H1 (cell line): ENCODE data around the gene PSMF1. TPM values are rescaled to one million over a fixed set of nuclear protein-coding genes. Genes with fewer than 3 reads are reported as not detected.

Source experiments
- RAD21 ChIP-seq, 2 experiments: IDR thresholded peaks in 1 of 2; conservative IDR thresholded peaks in 1 of 2; 2 replicates each; pipeline ENCODE4 v1.6.1; 2011; ENCODE audit warnings: low read depth in 2 of 2, low read length in 2 of 2, improper control_type of control experiment in 1 of 2, inconsistent platforms in 1 of 2, mild to moderate bottlenecking in 1 of 2, moderate library complexity in 1 of 2
- polyA plus RNA-seq, 7 experiments: library from polyadenylated mRNA; depleted of rRNA in 3 of 7; stranded (reverse) in 5 of 7; unstranded in 2 of 7; fragments of >200 nt in 5 of 7; fragments of 200-250 nt in 2 of 7; gene quantifications; 1 replicate in 5 of 7; 2 replicates in 1 of 7; 4 replicates in 1 of 7; pipeline versions ENCODE4 v1.2.1 to v1.2.3, GENCODE V29; 2011 to 2013; ENCODE audit warnings: missing spikeins in 2 of 7, mixed read lengths in 2 of 7
- total RNA-seq: library from RNA; stranded (reverse); fragmentation: NEBNext Ultra II Directional; extraction: Animal tissue kit (Norgen Biotek cat#: 25700); gene quantifications from 2 replicates; pipeline ENCODE4 v1.2.1, GENCODE V29; 2021
- TF ChIP-seq, protein P1 (sequence below): IDR thresholded peaks from 2 replicates; pipeline ENCODE4 v1.6.1; 2012; ENCODE audit warnings: low read length, inconsistent platforms
- TF ChIP-seq, protein P2 (sequence below): fragments of 300-600 bp; sonication (generic); IDR thresholded peaks from 2 replicates; pipeline ENCODE4 v1.7.1; 2012; ENCODE audit warnings: low read length, moderate library complexity, mild to moderate bottlenecking, inconsistent platforms; ENCODE audit not compliant: insufficient replicate concordance

PSMF1 gene
- total and polyA plus RNA-seq, 2 of the 8 experiments (the other 6 are each of a cell fraction or from before 2014, with no cell fraction given): 106 to 159 TPM

DNA sequence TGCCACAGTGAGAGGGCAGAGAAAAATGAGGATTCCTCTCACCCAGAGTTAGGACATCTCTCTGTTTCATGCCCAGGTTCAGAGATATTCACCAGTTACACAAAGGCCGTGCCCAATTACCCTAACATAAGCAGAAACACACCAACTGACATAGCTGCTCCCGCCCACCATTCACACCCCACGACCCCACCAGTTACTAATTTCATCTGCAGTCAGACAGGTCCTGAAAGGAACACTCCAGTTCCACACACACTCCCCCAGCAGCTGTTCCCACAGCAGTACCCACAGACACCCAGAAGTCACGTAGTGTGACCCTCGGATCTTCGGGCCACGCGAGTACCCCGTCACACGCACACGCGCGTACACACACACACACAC, 65.8 kb downstream of the PSMF1 start (continued):
- TF ChIP-seq, protein P1, sequence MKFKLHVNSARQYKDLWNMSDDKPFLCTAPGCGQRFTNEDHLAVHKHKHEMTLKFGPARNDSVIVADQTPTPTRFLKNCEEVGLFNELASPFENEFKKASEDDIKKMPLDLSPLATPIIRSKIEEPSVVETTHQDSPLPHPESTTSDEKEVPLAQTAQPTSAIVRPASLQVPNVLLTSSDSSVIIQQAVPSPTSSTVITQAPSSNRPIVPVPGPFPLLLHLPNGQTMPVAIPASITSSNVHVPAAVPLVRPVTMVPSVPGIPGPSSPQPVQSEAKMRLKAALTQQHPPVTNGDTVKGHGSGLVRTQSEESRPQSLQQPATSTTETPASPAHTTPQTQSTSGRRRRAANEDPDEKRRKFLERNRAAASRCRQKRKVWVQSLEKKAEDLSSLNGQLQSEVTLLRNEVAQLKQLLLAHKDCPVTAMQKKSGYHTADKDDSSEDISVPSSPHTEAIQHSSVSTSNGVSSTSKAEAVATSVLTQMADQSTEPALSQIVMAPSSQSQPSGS: no peak
- no peak for TF ChIP-seq RAD21 (IDR thresholded peaks at IDR 0.05 in 1 of 2, conservative IDR thresholded peaks at IDR 0.05 in 1 of 2; ENCODE audit: low read depth in 2 of 2, low read length in 2 of 2)
- TF ChIP-seq, protein P2, sequence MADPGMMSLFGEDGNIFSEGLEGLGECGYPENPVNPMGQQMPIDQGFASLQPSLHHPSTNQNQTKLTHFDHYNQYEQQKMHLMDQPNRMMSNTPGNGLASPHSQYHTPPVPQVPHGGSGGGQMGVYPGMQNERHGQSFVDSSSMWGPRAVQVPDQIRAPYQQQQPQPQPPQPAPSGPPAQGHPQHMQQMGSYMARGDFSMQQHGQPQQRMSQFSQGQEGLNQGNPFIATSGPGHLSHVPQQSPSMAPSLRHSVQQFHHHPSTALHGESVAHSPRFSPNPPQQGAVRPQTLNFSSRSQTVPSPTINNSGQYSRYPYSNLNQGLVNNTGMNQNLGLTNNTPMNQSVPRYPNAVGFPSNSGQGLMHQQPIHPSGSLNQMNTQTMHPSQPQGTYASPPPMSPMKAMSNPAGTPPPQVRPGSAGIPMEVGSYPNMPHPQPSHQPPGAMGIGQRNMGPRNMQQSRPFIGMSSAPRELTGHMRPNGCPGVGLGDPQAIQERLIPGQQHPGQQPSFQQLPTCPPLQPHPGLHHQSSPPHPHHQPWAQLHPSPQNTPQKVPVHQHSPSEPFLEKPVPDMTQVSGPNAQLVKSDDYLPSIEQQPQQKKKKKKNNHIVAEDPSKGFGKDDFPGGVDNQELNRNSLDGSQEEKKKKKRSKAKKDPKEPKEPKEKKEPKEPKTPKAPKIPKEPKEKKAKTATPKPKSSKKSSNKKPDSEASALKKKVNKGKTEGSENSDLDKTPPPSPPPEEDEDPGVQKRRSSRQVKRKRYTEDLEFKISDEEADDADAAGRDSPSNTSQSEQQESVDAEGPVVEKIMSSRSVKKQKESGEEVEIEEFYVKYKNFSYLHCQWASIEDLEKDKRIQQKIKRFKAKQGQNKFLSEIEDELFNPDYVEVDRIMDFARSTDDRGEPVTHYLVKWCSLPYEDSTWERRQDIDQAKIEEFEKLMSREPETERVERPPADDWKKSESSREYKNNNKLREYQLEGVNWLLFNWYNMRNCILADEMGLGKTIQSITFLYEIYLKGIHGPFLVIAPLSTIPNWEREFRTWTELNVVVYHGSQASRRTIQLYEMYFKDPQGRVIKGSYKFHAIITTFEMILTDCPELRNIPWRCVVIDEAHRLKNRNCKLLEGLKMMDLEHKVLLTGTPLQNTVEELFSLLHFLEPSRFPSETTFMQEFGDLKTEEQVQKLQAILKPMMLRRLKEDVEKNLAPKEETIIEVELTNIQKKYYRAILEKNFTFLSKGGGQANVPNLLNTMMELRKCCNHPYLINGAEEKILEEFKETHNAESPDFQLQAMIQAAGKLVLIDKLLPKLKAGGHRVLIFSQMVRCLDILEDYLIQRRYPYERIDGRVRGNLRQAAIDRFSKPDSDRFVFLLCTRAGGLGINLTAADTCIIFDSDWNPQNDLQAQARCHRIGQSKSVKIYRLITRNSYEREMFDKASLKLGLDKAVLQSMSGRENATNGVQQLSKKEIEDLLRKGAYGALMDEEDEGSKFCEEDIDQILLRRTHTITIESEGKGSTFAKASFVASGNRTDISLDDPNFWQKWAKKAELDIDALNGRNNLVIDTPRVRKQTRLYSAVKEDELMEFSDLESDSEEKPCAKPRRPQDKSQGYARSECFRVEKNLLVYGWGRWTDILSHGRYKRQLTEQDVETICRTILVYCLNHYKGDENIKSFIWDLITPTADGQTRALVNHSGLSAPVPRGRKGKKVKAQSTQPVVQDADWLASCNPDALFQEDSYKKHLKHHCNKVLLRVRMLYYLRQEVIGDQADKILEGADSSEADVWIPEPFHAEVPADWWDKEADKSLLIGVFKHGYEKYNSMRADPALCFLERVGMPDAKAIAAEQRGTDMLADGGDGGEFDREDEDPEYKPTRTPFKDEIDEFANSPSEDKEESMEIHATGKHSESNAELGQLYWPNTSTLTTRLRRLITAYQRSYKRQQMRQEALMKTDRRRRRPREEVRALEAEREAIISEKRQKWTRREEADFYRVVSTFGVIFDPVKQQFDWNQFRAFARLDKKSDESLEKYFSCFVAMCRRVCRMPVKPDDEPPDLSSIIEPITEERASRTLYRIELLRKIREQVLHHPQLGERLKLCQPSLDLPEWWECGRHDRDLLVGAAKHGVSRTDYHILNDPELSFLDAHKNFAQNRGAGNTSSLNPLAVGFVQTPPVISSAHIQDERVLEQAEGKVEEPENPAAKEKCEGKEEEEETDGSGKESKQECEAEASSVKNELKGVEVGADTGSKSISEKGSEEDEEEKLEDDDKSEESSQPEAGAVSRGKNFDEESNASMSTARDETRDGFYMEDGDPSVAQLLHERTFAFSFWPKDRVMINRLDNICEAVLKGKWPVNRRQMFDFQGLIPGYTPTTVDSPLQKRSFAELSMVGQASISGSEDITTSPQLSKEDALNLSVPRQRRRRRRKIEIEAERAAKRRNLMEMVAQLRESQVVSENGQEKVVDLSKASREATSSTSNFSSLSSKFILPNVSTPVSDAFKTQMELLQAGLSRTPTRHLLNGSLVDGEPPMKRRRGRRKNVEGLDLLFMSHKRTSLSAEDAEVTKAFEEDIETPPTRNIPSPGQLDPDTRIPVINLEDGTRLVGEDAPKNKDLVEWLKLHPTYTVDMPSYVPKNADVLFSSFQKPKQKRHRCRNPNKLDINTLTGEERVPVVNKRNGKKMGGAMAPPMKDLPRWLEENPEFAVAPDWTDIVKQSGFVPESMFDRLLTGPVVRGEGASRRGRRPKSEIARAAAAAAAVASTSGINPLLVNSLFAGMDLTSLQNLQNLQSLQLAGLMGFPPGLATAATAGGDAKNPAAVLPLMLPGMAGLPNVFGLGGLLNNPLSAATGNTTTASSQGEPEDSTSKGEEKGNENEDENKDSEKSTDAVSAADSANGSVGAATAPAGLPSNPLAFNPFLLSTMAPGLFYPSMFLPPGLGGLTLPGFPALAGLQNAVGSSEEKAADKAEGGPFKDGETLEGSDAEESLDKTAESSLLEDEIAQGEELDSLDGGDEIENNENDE: no peak
- TF ChIP-seq, all 59 proteins: peak for 0
